ENCODE measurements around the gene LAMC3. TPM values are rescaled to one million over a fixed set of nuclear protein-coding genes. Genes with fewer than 3 reads are reported as not detected.

LAMC3 gene
- total RNA-seq, 2 donors from 2014 or later: 0.55 to 156 TPM

DNA sequence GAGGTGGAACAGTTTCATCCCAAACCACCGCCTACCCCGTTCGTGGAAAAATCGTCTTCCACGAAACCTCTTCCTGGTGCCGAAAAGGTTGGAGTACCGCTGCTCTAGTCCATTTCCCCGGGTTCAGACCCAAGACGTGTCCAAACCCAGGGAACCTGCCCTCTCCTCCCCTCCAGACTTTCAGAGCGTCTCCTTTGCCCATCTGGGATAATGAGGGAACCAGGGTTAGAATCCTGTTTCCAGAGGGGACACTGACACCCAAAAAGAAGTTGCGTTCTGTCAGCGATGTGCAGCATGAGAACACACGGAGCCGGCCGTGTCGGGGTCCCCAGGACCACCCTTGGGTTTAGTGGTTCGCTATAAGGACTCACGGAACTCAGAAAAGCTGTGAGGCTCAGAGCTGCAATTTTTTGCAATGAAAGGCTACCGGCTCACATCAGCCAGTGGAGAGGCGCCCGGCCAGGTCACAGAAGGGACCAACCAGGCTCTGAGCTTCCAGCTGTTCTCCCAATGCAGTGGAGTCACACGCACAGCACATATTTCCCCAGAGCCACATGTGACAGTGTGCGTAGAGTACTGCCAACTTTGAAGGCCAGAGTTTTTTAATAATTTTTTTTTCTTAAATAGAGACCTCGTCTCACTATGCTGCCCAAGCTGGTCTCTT lies 19.4 kb downstream of the LAMC3 start:
- Histone ChIP-seq H3K4me1 (replicated peaks) (no peaks in the 10 kb centered on the region), H3K36me3 (no peaks in the 10 kb centered on the region), H3K9me3 (no peaks in the 10 kb centered on the region), H3K27me3 (replicated peaks; ENCODE audit: insufficient read depth) (no peaks in the 10 kb centered on the region), H3K27ac (no peak overlapping the region), H3K4me3 (no peak overlapping the region)
- no peak for TF ChIP-seq CTCF (IDR thresholded peaks at IDR 0.05)
- intact Hi-C loops (cut with DNase I): no loop called here
- no peak for DNase-seq (ENCODE audit: low spot score)
- WGBS: 90% methylated on average over 24 of the region's 24 CpGs

DNA sequence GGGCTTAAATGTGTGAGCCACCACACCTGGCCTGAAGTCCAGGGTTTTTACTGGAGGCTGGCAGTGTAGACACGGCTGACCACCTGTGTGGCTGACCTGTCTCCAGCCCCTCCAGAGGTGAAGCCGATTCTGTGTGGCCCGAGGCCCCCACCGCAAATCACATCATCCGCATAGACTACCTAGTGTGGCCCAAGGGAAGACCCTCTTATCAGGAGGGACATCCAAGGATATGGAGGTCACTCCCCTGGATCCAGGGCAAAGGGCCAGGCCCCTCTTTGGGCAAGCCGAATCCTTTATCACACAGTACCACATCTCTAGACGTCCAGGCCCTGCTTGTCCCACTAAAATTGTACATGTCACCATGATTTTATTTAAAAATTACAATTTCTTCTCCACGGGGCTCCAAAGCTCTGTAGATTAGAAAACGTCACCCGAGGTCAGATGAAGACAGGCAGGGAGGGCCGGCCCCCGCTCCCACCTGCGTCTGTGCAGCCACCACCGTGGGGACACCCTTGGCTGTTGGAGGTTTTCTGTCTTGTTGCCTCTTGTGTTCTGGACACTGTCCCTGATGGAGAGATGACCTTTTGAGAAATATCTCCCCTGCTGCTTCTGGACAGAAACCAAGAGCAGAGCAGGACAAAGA lies 20.1 kb downstream of the LAMC3 start:
- H3K36me3 ChIP-seq: no peaks in the 10 kb centered on the region
- WGBS: 80% methylated on average over 13 of the region's 14 CpGs
- TF ChIP-seq POLR2AphosphoS5 (IDR thresholded peaks at IDR 0.05) (no peak), POLR2A (IDR thresholded peaks at IDR 0.05) (no peak), CTCF (IDR thresholded peaks at IDR 0.05) (no peak)
- H3K27me3 ChIP-seq (replicated peaks; ENCODE audit: insufficient read depth): no peaks in the 10 kb centered on the region
- no peaks in the 10 kb centered on the region for H3K4me1 ChIP-seq (replicated peaks)
- no peak overlapping the region for H3K27ac ChIP-seq
- no peaks in the 10 kb centered on the region for H3K9me3 ChIP-seq
- intact Hi-C loops (cut with DNase I): no loop called here
- DNase-seq (ENCODE audit: low spot score): no peak
- no peak overlapping the region for H3K4me3 ChIP-seq

- H3K4me3 ChIP-seq: no peak overlapping the region
- WGBS: 82% methylated on average over 3 of the region's 3 CpGs
- DNase-seq (ENCODE audit: low spot score): no peak
- H3K9me3 ChIP-seq: no peaks in the 10 kb centered on the region
- TF ChIP-seq CTCF (IDR thresholded peaks at IDR 0.05) (no peak), POLR2AphosphoS5 (IDR thresholded peaks at IDR 0.05) (no peak), POLR2A (IDR thresholded peaks at IDR 0.05) (no peak)
- H3K27ac ChIP-seq: no peak overlapping the region
- no peaks in the 10 kb centered on the region for H3K27me3 ChIP-seq (replicated peaks; ENCODE audit: insufficient read depth)
- H3K4me1 ChIP-seq (replicated peaks): no peaks in the 10 kb centered on the region
- intact Hi-C loops (cut with DNase I): no loop called here
- no peaks in the 10 kb centered on the region for H3K36me3 ChIP-seq
Observed at GRCh38 chr9:131029574-131029952, 20.6 kb downstream of the LAMC3 start.

GRCh38 chr9:131030239-131031004 lies 21.4 kb downstream of the LAMC3 start:
- Histone ChIP-seq H3K27me3 (replicated peaks; ENCODE audit: insufficient read depth) (no peaks in the 10 kb centered on the region), H3K27ac (no peak overlapping the region), H3K36me3 (no peaks in the 10 kb centered on the region), H3K4me3 (no peak overlapping the region), H3K4me1 (replicated peaks) (no peaks in the 10 kb centered on the region), H3K9me3 (no peaks in the 10 kb centered on the region)
- 84% methylated on average over 13 of the region's 13 CpGs for WGBS
- TF ChIP-seq POLR2AphosphoS5 (IDR thresholded peaks at IDR 0.05): no peak
- TF ChIP-seq POLR2A (IDR thresholded peaks at IDR 0.05): no peak
- no peak for TF ChIP-seq CTCF (IDR thresholded peaks at IDR 0.05)
- DNase-seq (ENCODE audit: low spot score): no peak
- intact Hi-C loops (cut with DNase I): no loop called here

Measured in prostate gland (tissue), 2 donors.